DND-41 (cell line): Measurements from ENCODE around the gene SEMA7A.

Experiments
- ATAC-seq: fragments of 200-7000 bp; cut with Tn5 transposase; 3 replicates; pipeline ENCODE4 v1.9.1; 2021; ENCODE audit warnings: low read depth; ENCODE audit not compliant: insufficient read depth
- DNase-seq: peaks from one replicate; pipeline ENCODE4 v3.0.0-alpha.2; 2020
- H2AFZ ChIP-seq: 2 replicates; pipeline ENCODE4 v1.6.0; 2012; ENCODE audit warnings: low read depth, low read length
- H3K27ac ChIP-seq: 2 replicates; pipeline ENCODE4 v1.5.1; 2012; ENCODE audit warnings: low read length, inconsistent platforms
- H3K27me3 ChIP-seq: fragments of 200-600 bp; sonication (generic); 2 replicates; pipeline ENCODE4 v1.6.0; 2012; ENCODE audit warnings: low read length, mild to moderate bottlenecking, inconsistent platforms; ENCODE audit not compliant: insufficient read depth, poor library complexity
- H3K36me3 ChIP-seq: 2 replicates; pipeline ENCODE4 v1.5.1; 2012; ENCODE audit warnings: low read length, inconsistent platforms; ENCODE audit not compliant: insufficient read depth
- H3K4me1 ChIP-seq: 2 replicates; pipeline ENCODE4 v1.5.1; 2012; ENCODE audit warnings: mild to moderate bottlenecking, low read length; ENCODE audit not compliant: insufficient read depth
- H3K4me2 ChIP-seq: 2 replicates; pipeline ENCODE4 v1.6.0; 2012; ENCODE audit warnings: mild to moderate bottlenecking, moderate library complexity, low read length, inconsistent platforms; ENCODE audit not compliant: insufficient read depth
- H3K4me3 ChIP-seq, 2 experiments: fragments of 200-600 bp in 1 of 2; shearing (Covaris generic) in 1 of 2; 2 replicates each; pipeline ENCODE4 v1.5.1; 2012 to 2016; ENCODE audit warnings: inconsistent platforms in 2 of 2, low read length in 2 of 2, mild to moderate bottlenecking in 2 of 2, low read depth in 1 of 2, moderate library complexity in 1 of 2
- H3K79me2 ChIP-seq: 2 replicates; pipeline ENCODE4 v1.6.0; 2012; ENCODE audit warnings: low read length, inconsistent platforms; ENCODE audit not compliant: insufficient read depth
- H3K9ac ChIP-seq: 2 replicates; pipeline ENCODE4 v1.6.0; 2012; ENCODE audit warnings: low read depth, mild to moderate bottlenecking, inconsistent platforms, low read length, moderate library complexity
- H3K9me3 ChIP-seq: 2 replicates; pipeline ENCODE4 v1.5.1; 2012; ENCODE audit warnings: low read length, moderate library complexity, mild to moderate bottlenecking, inconsistent platforms; ENCODE audit not compliant: insufficient read depth, severe bottlenecking
- H4K20me1 ChIP-seq: 2 replicates; pipeline ENCODE4 v1.6.0; 2012; ENCODE audit warnings: low read length; ENCODE audit not compliant: insufficient read depth
- CTCF ChIP-seq: IDR thresholded peaks from 2 replicates; pipeline ENCODE4 v1.5.1; 2012; ENCODE audit warnings: borderline replicate concordance, low read length, moderate library complexity, mild to moderate bottlenecking; ENCODE audit not compliant: poor library complexity, severe bottlenecking; ENCODE audit errors: extremely low read depth
- EZH2 ChIP-seq: IDR thresholded peaks from 3 replicates; pipeline ENCODE4 v1.6.1; 2012; ENCODE audit warnings: borderline replicate concordance, low read depth, mild to moderate bottlenecking, moderate library complexity, low read length, inconsistent platforms; ENCODE audit not compliant: severe bottlenecking

Gene SEMA7A

GRCh38 chr15:74438721-74439316 is 5.1 kb upstream of the SEMA7A start:
- H3K36me3 ChIP-seq, result no peaks in the 10 kb centered on the region

GRCh38 chr15:74438206-74438605 is 4.4 kb upstream of the SEMA7A start:
- no peak overlapping the region for H3K4me2 ChIP-seq
- ATAC-seq, result no peak

More at GRCh38 chr15:74438721-74439316, 5.1 kb upstream of the SEMA7A start:
- Histone ChIP-seq H3K4me3 (no peak overlapping the region), H3K9ac (no peak overlapping the region), H3K4me1 (peaks cover 12% of the 10 kb centered on the region), H3K9me3 (no peaks in the 10 kb centered on the region), H3K4me2 (no peak overlapping the region), H3K79me2 (no peaks in the 10 kb centered on the region), H2AFZ (no peak overlapping the region), H4K20me1 (no peaks in the 10 kb centered on the region), H3K27ac (no peak overlapping the region), H3K27me3 (no peaks in the 10 kb centered on the region)
- ATAC-seq (peak; percentile 80), DNase-seq (peak; percentile 81)
- TF ChIP-seq CTCF (peak; percentile 96), EZH2 (no peak)

GRCh38 chr15:74434263-74435136 is 742 bp upstream of the SEMA7A start:
- peak overlapping the region; percentile 88 for H3K4me2 ChIP-seq
- H3K4me1 ChIP-seq, result peaks cover 46% of the 10 kb centered on the region
- no peak for DNase-seq
- H3K27me3 ChIP-seq, result peaks cover 11% of the 10 kb centered on the region
- H3K9me3 ChIP-seq, result no peaks in the 10 kb centered on the region
- H3K79me2 ChIP-seq, result peaks cover 40% of the 10 kb centered on the region
- H3K27ac ChIP-seq, result peak overlapping the region; percentile 76
- ATAC-seq, result no peak
- peak overlapping the region; percentile 79 for H3K9ac ChIP-seq
- peak overlapping the region; percentile 43 to 91; a peak in 3 of 4 replicates for H3K4me3 ChIP-seq
- TF ChIP-seq EZH2 (no peak), CTCF (no peak)
- H3K36me3 ChIP-seq, result no peaks in the 10 kb centered on the region
- H2AFZ ChIP-seq, result peak overlapping the region; percentile 70
- H4K20me1 ChIP-seq, result peaks cover 30% of the 10 kb centered on the region

More at GRCh38 chr15:74438206-74438605, 4.4 kb upstream of the SEMA7A start:
- no peak for DNase-seq
- Histone ChIP-seq H4K20me1 (no peaks in the 10 kb centered on the region), H3K79me2 (peaks cover 5% of the 10 kb centered on the region; the same call in 1 of the 2 replicates), H3K36me3 (no peaks in the 10 kb centered on the region), H3K27me3 (peaks cover 5% of the 10 kb centered on the region), H3K4me3 (no peak overlapping the region), H3K9ac (no peak overlapping the region), H3K4me1 (peaks cover 12% of the 10 kb centered on the region), H2AFZ (no peak overlapping the region), H3K27ac (no peak overlapping the region), H3K9me3 (no peaks in the 10 kb centered on the region)
- TF ChIP-seq CTCF, result no peak
- TF ChIP-seq EZH2, result no peak
